Measurements from ENCODE around the gene BAZ1B.

The BAZ1B gene

GRCh38 chr7:73447121-73447733 lies 74.9 kb downstream of the BAZ1B start:
- Histone ChIP-seq H3K27me3 (ENCODE audit: control insufficient read depth, low read length) (no peaks in the 10 kb centered on the region), H3K4me3 (ENCODE audit: low read length) (no peak overlapping the region), H3K79me2 (ENCODE audit: control insufficient read depth, low read length) (peaks cover 24% of the 10 kb centered on the region), H3K4me1 (ENCODE audit: control insufficient read depth, low read length) (no peaks in the 10 kb centered on the region), H3F3A (ENCODE audit: control insufficient read depth, insufficient read depth) (peaks cover 31% of the 10 kb centered on the region), H3K4me2 (ENCODE audit: low read length) (no peak overlapping the region), H3K27ac (ENCODE audit: low read depth, low read length) (no peak overlapping the region), H3K36me3 (ENCODE audit: control insufficient read depth, low read length) (peaks cover 100% of the 10 kb centered on the region), H3K9me3 (ENCODE audit: control insufficient read depth, insufficient read depth, low read length) (no peaks in the 10 kb centered on the region), H4K20me1 (ENCODE audit: control insufficient read depth, insufficient read depth, low read depth, low read length) (peaks cover 33% of the 10 kb centered on the region), H3K9me2 (replicated peaks; ENCODE audit: control insufficient read depth, low read length) (no peaks in the 10 kb centered on the region)
- TF ChIP-seq, protein P1, sequence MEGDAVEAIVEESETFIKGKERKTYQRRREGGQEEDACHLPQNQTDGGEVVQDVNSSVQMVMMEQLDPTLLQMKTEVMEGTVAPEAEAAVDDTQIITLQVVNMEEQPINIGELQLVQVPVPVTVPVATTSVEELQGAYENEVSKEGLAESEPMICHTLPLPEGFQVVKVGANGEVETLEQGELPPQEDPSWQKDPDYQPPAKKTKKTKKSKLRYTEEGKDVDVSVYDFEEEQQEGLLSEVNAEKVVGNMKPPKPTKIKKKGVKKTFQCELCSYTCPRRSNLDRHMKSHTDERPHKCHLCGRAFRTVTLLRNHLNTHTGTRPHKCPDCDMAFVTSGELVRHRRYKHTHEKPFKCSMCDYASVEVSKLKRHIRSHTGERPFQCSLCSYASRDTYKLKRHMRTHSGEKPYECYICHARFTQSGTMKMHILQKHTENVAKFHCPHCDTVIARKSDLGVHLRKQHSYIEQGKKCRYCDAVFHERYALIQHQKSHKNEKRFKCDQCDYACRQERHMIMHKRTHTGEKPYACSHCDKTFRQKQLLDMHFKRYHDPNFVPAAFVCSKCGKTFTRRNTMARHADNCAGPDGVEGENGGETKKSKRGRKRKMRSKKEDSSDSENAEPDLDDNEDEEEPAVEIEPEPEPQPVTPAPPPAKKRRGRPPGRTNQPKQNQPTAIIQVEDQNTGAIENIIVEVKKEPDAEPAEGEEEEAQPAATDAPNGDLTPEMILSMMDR (IDR thresholded peaks at IDR 0.05; ENCODE audit: low read depth, low read length, poor library complexity, severe bottlenecking) = no peak
- no peak for TF ChIP-seq EZH2phosphoT487 (IDR thresholded peaks at IDR 0.05; ENCODE audit: borderline replicate concordance, low read length)

DNA sequence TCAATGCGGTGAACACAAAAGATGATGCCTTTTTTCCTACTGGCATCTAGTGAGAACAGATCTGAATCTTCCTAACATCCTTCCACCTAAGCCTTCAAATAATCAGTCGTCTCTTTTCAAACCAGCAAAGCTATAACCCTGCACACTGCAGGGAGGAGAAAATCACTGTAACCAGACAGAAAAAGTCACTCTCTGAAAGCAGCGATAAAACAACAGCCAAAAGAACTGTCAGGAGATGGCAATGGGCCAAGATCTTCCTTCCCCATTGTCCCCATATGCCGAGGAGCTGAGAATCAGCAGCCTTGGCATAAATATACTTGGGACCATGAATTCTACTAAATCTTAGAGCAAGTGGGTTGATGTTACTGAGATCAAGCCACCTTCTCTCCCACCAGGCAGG lies 75.4 kb downstream of the BAZ1B start:
- no peak overlapping the region for H3K4me2 ChIP-seq (ENCODE audit: low read length)
- H3K4me3 ChIP-seq (ENCODE audit: low read length) = no peak overlapping the region
- no peaks in the 10 kb centered on the region for H3K27me3 ChIP-seq (ENCODE audit: control insufficient read depth, low read length)
- H3K36me3 ChIP-seq (ENCODE audit: control insufficient read depth, low read length) = peaks cover 100% of the 10 kb centered on the region
- H3K4me1 ChIP-seq (ENCODE audit: control insufficient read depth, low read length) = no peaks in the 10 kb centered on the region
- H3K9me2 ChIP-seq (replicated peaks; ENCODE audit: control insufficient read depth, low read length) = no peaks in the 10 kb centered on the region
- H3K79me2 ChIP-seq (ENCODE audit: control insufficient read depth, low read length) = peaks cover 21% of the 10 kb centered on the region
- no peaks in the 10 kb centered on the region for H3K9me3 ChIP-seq (ENCODE audit: control insufficient read depth, insufficient read depth, low read length)
- peaks cover 32% of the 10 kb centered on the region for H4K20me1 ChIP-seq (ENCODE audit: control insufficient read depth, insufficient read depth, low read depth, low read length)
- TF ChIP-seq EZH2phosphoT487 (IDR thresholded peaks at IDR 0.05; ENCODE audit: borderline replicate concordance, low read length) = no peak
- TF ChIP-seq, protein P1 (IDR thresholded peaks at IDR 0.05; ENCODE audit: low read depth, low read length, poor library complexity, severe bottlenecking) = no peak
- peaks cover 35% of the 10 kb centered on the region for H3F3A ChIP-seq (ENCODE audit: control insufficient read depth, insufficient read depth)
- H3K27ac ChIP-seq (ENCODE audit: low read depth, low read length) = no peak overlapping the region

GRCh38 chr7:73443548-73444255 lies 78.4 kb downstream of the BAZ1B start:
- H3K36me3 ChIP-seq (ENCODE audit: control insufficient read depth, low read length) = peaks cover 99% of the 10 kb centered on the region
- H4K20me1 ChIP-seq (ENCODE audit: control insufficient read depth, insufficient read depth, low read depth, low read length) = peaks cover 27% of the 10 kb centered on the region
- TF ChIP-seq, protein P1 (IDR thresholded peaks at IDR 0.05; ENCODE audit: low read depth, low read length, poor library complexity, severe bottlenecking) = no peak

More at GRCh38 chr7:73443548-73444255, 78.4 kb downstream of the BAZ1B start:
- no peak overlapping the region for H3K27ac ChIP-seq (ENCODE audit: low read depth, low read length)
- no peaks in the 10 kb centered on the region for H3K27me3 ChIP-seq (ENCODE audit: control insufficient read depth, low read length)
- H3K4me3 ChIP-seq (ENCODE audit: low read length) = no peak overlapping the region
- peaks cover 49% of the 10 kb centered on the region for H3F3A ChIP-seq (ENCODE audit: control insufficient read depth, insufficient read depth)
- no peaks in the 10 kb centered on the region for H3K9me2 ChIP-seq (replicated peaks; ENCODE audit: control insufficient read depth, low read length)
- no peaks in the 10 kb centered on the region for H3K4me1 ChIP-seq (ENCODE audit: control insufficient read depth, low read length)
- peaks cover 4% of the 10 kb centered on the region for H3K79me2 ChIP-seq (ENCODE audit: control insufficient read depth, low read length)
- no peak overlapping the region for H3K4me2 ChIP-seq (ENCODE audit: low read length)
- H3K9me3 ChIP-seq (ENCODE audit: control insufficient read depth, insufficient read depth, low read length) = no peaks in the 10 kb centered on the region
